GM04503 (cell line): ENCODE results near the gene IGF2BP3.
"Not testable (repeated sequence)": the region's sequence is repeated elsewhere in the genome, so short reads cannot be mapped to it uniquely, and the experiment has no call there.

Source experiments
- DNase-seq: peaks from one replicate; pipeline ENCODE4 v3.0.0-alpha.2; 2012; ENCODE audit warnings: low read depth

The IGF2BP3 gene

GRCh38 chr7:23470330-23471105 lies at the start of gene IGF2BP3:
IGF2BP3 (minus strand) TSS chr7:23470491; CDS start chr7:23470110, 381 bp downstream.
- DNase-seq = peak; percentile 72

GRCh38 chr7:23514755-23515154 lies 44.5 kb upstream of the IGF2BP3 start:
- no peak for DNase-seq

- not testable (repeated sequence) for DNase-seq
These were observed 43.5 kb upstream of the IGF2BP3 start for GRCh38 chr7:23513746-23514145.

- no peak for DNase-seq
These were observed 23.7 kb upstream of the IGF2BP3 start for GRCh38 chr7:23494009-23494408.

- no peak for DNase-seq
These were observed 21.2 kb upstream of the IGF2BP3 start for GRCh38 chr7:23491502-23491901.

GRCh38 chr7:23490357-23491135 lies 20.3 kb upstream of the IGF2BP3 start:
- DNase-seq = no peak

GRCh38 chr7:23488714-23489113 lies 18.4 kb upstream of the IGF2BP3 start:
- DNase-seq = not testable (repeated sequence)

GRCh38 chr7:23487670-23488069 lies 17.4 kb upstream of the IGF2BP3 start:
- DNase-seq = no peak

GRCh38 chr7:23486002-23486773 lies 15.9 kb upstream of the IGF2BP3 start:
- no peak for DNase-seq

GRCh38 chr7:23482686-23483085 lies 12.4 kb upstream of the IGF2BP3 start:
- no peak for DNase-seq

- no peak for DNase-seq
These were observed 7.9 kb upstream of the IGF2BP3 start for GRCh38 chr7:23477962-23478866.

GRCh38 chr7:23477157-23477499 lies 6.8 kb upstream of the IGF2BP3 start:
- no peak for DNase-seq

- no peak for DNase-seq
These were observed 6.2 kb upstream of the IGF2BP3 start for GRCh38 chr7:23476286-23477156.

GRCh38 chr7:23475576-23475839 lies 5.2 kb upstream of the IGF2BP3 start:
- DNase-seq = no peak

- no peak for DNase-seq
These were observed 4.7 kb upstream of the IGF2BP3 start for GRCh38 chr7:23474829-23475575.

- DNase-seq = peak; percentile 56
These were observed 4.0 kb upstream of the IGF2BP3 start for GRCh38 chr7:23474094-23474828.

- DNase-seq = no peak
These were observed 3.5 kb upstream of the IGF2BP3 start for GRCh38 chr7:23473844-23474093.

GRCh38 chr7:23472956-23473843 lies 2.9 kb upstream of the IGF2BP3 start:
- no peak for DNase-seq

- no peak for DNase-seq
These were observed 2.3 kb upstream of the IGF2BP3 start for GRCh38 chr7:23472556-23472955.
